ENCODE measurements around the gene SIVA1. TPM values are rescaled to one million over a fixed set of nuclear protein-coding genes. Genes with fewer than 3 reads are reported as not detected.

SIVA1 gene
- total and polyA plus RNA-seq, 9 of the 15 experiments (the other 6 are each of a cell fraction or from before 2014, with no cell fraction given): 4.2 to 186 (median 54.2) TPM

- TF ChIP-seq HMGN3 (IDR thresholded peaks at IDR 0.05; ENCODE audit: borderline replicate concordance, extremely low read depth, insufficient read length, low read depth, low read length) (no peak), ZNF263 (CRISPR knock-in tag; IDR thresholded peaks at IDR 0.05; ENCODE audit: borderline replicate concordance) (peak; percentile 75; the same call in 1 of the 2 replicates), HDGF (IDR thresholded peaks at IDR 0.05) (no peak), ZNF507 (tag; conservative IDR thresholded peaks at IDR 0.05) (no peak), ETS1 (conservative IDR thresholded peaks at IDR 0.05; ENCODE audit: control insufficient read depth, low read depth, low read length) (no peak), ARID3B (CRISPR knock-in tag; IDR thresholded peaks at IDR 0.05; ENCODE audit: borderline replicate concordance) (no peak), MCM5 (IDR thresholded peaks at IDR 0.05; ENCODE audit: low read depth) (no peak), SREBF2 (CRISPR knock-in tag; IDR thresholded peaks at IDR 0.05) (no peak)
Observed at GRCh38 chr14:104730487-104730886, 22.5 kb upstream of the SIVA1 start (continued).

All from K562 (cell line).